HL-60/S4 treated with retinoic acid at 250 ng/mL for 4 days and 3 days (cell line): ENCODE results near the gene FOXB1.

Experiments used
- in situ Hi-C: fragments of 300-500 bp; cut with MboI; formaldehyde crosslinking; loops from 2 replicates; pipeline ENCODE4 v1.7.0; 2022; ENCODE audit warnings: low sequenced_read_pairs

FOXB1 gene

GRCh38 chr15:59998305-59998949, 5.7 kb upstream of the FOXB1 start:
- in situ Hi-C loops: no loop called here

DNA sequence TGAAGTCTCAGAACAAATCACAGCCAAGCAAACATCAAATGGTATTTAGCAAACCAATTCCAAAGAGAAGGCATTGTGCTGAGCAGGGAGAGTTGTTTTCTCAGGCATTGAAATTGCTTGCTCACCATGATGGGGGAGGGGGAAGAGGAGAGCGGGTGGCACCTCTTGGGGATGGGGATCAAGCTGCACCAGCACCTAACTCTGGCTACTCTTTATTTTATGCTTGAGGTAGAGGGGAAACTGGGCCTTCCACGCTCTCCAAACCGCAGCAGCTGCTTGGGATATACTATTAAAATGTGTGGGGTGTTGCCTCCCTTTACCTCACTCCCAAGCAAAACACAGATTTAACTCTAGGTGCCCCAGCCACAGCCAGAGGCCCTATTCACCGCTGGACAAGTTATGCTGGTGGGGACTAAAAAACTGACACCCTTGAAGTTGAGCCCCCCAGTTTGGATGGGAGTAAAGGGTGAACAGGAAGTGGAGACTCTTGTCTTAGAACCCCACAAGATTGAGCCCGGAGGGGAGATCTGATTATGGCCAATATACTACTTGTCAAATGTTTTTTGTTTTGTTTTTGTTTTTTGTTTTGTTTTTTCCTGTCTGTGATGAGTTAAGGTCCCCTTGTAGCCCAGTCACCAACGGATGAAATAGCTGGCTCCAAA, 5.0 kb upstream of the FOXB1 start:
- in situ Hi-C loops: no loop called here

DNA sequence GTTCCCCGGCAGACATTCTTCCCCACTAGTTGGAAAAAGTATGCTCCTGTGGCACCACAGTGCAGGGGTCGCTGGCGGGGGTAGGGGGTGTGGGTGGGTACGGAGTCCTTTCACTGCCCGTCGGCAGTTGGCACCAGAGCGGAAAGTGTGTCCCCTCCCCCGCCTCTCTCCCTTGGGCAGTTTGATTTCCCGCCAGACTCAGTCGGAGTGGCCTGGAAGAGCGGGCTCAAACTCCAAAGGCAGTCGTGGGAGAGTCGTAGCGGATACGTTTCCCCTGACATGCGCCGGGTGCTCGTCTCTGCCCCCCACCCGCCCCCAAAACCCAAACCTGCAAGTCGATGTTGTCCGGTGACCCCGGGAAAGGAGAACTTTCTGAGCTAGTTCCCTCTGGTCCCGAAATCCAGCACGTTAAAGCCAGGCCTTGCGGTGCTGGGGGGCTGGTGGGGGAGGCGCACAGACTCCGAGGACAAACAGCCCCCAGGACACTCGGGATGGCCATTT, 4.4 kb upstream of the FOXB1 start:
- in situ Hi-C loops: no loop called here

DNA sequence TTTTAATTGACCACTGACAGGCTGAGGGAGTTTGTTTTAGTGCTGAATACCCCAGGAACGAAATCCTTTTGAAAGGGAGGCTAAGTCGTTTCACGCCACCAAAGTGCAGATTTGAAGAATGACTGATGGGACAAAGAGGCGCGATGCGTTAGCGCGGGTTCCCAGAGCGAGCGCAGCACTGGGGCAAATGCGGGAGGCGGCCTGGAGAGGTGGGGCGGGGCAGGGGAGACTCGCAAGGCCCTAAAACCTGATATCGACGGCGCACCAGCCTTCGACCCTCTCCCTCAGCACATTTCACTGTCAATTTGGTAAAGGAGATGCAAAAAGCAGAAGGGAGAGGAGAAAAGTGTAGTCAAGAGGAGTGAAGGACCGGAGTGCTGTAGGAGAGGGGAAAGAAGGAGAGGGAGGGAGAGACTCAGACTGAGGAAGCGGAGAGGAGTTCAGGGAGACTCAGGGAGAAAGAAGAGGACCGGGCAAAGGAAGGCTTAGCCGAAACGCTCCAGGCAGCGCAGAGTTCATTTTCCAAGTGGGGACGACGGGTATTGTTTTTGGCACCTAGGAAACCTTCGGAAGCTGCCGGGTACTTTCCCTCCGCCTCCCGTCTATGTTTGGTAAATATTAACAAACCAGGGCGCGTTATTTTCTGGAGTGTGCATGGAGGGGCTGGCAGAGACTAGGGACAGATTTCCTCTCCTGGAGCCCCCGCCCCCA, 3.8 kb upstream of the FOXB1 start:
- in situ Hi-C loops: no loop called here

DNA sequence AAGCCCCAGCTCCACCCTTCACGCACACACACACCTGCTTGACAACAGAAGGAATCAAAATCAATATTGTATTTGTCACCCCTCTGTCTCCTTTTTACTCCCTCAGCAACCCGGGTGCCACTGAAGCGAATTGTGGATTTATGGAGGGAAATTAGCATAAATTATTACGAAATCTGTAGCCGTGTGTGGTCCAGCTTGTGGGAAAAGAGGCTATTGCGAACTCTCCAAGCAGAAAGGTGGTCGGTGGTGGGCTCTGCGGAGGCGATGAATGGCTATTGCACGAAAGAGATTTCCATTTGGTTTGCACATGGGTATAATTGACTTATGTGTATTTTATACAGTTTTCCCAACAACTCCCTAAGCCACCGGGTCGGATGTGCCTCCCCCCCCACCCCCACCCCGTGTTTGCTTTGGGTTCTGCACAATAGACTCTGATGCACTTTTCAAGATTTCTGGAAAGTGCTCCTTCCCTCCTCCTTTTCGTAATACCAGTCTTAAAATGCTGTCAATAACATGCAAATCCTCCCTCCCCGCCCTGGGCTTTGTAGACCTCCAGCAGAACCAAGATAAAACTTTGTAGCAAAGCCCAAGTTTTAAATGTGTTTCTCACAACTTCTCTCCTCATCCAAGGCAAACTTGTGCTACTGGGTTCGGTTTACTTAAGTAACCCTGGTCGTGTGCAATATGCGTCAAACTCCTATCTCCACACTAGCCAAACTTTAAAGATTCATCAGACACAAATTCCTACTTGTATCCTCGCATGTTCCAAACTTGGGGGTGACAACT, 3.1 kb upstream of the FOXB1 start:
- in situ Hi-C loops: no loop called here

GRCh38 chr15:60001610-60002527, 2.2 kb upstream of the FOXB1 start:
- in situ Hi-C loops: no loop called here

- in situ Hi-C loops: no loop called here
These were observed 1.4 kb upstream of the FOXB1 start for GRCh38 chr15:60002528-60003218.

- in situ Hi-C loops: no loop called here
These were observed 685 bp upstream of the FOXB1 start for GRCh38 chr15:60003243-60004008.

- in situ Hi-C loops: no loop called here
These were observed 788 bp downstream of the FOXB1 start for GRCh38 chr15:60004846-60005351.

GRCh38 chr15:60005352-60006202, 1.5 kb downstream of the FOXB1 start:
- in situ Hi-C loops: no loop called here

GRCh38 chr15:60006203-60006862, 2.2 kb downstream of the FOXB1 start:
- in situ Hi-C loops: no loop called here

DNA sequence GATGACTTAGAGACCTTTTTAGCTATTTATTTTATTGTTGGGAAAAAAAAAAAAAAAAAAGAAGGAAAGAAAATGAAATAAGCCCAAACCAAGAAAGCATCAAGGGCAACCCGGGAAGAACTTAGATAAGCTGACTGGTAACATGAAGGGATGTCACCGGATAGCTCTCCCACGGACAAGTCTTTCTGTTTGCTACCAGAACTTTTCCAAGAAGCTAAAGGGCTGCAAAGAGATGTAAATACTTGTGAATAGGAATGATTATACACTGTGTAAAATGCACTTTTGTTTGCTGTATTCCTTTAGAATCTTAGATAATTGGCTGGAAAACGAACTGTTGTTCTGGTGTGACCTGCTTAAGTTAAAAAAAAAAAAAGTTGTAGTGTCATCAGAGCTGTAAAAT, 2.8 kb downstream of the FOXB1 start:
- in situ Hi-C loops: no loop called here

DNA sequence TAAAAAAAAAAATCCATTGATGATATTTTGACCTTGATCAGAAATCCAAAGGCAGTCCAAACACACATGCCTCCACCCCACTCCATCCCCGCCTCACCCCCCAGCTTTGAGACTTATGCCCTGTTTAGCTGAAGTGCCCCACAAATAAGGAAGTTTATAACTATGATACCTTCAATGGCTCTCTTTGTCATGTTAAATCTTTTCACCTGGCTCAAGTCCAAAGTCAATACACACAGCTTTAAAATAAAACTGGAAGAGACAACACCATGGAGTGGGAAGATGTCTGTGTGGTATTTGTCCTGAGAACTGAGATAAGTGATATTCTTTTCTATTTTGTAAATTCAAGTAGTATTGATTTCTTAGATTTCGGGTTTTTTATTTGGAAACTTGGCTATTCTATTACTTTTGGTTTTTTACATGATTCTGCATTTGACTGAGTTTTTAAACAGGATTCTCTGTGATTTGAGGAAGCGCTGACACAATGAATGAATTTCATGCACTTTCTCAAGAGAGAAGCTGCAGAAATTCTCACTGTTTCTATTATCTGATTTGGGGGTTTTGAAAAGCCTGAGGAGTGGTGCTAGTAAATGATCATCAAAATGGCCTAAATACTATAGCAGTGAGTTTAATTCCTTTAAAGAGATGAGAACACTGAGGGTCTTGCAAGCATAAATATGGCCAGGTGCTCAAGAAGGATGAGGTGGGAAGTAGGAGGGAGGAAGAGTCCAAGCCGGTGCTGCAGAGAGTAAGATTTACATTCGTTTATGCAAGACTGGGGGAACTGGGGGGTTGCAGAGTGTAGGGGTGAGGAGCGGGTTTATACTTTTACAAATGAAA, 5.2 kb downstream of the FOXB1 start:
- in situ Hi-C loops: no loop called here

GRCh38 chr15:60009980-60010732, 6.0 kb downstream of the FOXB1 start:
- in situ Hi-C loops: no loop called here

DNA sequence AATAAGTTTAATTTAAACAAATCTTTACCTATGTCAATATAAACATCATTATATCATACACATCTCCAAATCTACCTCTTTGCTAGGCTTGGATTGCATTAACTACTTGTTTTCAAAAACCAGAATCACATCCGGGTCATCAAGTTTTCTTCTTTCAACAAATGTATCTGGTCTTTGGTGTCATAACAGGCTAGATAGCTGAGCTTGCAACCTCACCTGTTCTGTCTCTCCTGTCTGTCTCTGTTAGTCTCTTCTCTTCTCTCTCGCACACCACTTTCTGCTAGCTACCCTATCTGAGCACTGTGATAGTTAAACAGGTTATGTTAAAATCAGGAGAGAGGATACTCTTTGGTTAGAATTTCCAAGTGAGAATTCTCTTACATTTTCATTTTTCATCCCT, 6.7 kb downstream of the FOXB1 start:
- in situ Hi-C loops: no loop called here

GRCh38 chr15:60012695-60013094, 8.6 kb downstream of the FOXB1 start:
- in situ Hi-C loops: no loop called here
